AG09309 (cell line): ENCODE measurements around the gene CRYGN.

ENCODE experiments used
- DNase-seq: peaks from one replicate; pipeline ENCODE4 v3.0.0-alpha.2; 2010; ENCODE audit warnings: low read depth
- H3K4me3 ChIP-seq: 2 replicates; pipeline ENCODE4 v1.5.1; 2011; ENCODE audit warnings: mild to moderate bottlenecking, low read depth, low read length, moderate library complexity; ENCODE audit not compliant: control insufficient read depth
- TF ChIP-seq, protein P1 (sequence below): IDR thresholded peaks from 2 replicates; pipeline ENCODE4 v1.5.1; 2011; ENCODE audit warnings: mild to moderate bottlenecking, low read depth, low read length, inconsistent platforms; ENCODE audit not compliant: insufficient read depth, control insufficient read depth; ENCODE audit errors: missing control alignments

CRYGN gene

DNA sequence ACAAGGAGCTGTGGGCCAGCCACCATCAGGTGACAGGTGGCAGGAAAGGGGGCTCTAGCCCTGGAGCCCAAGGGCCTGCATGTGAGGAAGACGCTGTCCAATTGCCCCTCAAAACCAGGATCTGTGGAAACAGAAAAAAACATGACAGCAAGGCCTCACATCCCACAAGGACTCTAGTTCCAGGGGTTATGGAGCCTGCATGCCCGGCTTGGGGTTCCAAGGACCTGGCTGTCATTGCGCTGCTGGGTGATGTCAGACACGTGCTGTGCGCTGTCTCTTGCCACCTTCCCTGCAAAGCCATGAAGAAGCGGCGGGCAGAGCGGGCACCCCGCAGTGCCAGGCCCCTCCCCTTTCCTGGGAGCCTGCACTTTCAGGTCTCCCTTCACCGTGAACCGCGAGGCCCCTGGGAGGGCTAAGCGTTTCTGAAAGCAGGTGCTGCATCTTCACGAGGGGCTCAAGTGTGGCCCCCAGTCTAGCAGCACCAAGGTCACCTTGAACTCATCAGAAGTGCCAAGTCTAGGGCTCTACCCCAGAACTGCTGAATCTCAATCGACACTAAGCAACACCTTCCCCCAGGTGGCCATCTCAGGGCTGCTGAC, 15.1 kb upstream of the CRYGN start:
- DNase-seq, result no peak
- TF ChIP-seq, protein P1, sequence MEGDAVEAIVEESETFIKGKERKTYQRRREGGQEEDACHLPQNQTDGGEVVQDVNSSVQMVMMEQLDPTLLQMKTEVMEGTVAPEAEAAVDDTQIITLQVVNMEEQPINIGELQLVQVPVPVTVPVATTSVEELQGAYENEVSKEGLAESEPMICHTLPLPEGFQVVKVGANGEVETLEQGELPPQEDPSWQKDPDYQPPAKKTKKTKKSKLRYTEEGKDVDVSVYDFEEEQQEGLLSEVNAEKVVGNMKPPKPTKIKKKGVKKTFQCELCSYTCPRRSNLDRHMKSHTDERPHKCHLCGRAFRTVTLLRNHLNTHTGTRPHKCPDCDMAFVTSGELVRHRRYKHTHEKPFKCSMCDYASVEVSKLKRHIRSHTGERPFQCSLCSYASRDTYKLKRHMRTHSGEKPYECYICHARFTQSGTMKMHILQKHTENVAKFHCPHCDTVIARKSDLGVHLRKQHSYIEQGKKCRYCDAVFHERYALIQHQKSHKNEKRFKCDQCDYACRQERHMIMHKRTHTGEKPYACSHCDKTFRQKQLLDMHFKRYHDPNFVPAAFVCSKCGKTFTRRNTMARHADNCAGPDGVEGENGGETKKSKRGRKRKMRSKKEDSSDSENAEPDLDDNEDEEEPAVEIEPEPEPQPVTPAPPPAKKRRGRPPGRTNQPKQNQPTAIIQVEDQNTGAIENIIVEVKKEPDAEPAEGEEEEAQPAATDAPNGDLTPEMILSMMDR, result no peak
- no peak overlapping the region for H3K4me3 ChIP-seq

DNA sequence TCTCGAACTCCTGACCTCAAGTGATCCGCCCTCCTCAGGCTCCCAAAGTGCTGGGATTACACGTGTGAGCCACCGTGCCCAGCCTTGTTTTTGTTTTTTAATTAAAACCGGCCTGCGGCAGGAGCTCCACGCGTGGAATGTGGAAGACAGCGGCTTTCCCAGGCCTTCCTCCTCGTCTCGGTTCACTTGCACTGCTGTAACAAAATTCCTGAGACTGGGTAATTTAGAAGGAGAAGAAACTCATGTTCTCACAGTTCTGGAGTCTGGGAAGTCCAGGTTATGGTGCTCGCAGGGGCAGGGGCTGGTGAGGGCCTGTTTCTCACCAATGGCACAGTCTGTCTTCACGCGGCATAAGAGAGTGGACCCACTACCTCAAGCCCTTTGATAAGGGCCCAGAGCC, 14.4 kb upstream of the CRYGN start:
- no peak for DNase-seq
- no peak overlapping the region for H3K4me3 ChIP-seq
- TF ChIP-seq, protein P1, result no peak

DNA sequence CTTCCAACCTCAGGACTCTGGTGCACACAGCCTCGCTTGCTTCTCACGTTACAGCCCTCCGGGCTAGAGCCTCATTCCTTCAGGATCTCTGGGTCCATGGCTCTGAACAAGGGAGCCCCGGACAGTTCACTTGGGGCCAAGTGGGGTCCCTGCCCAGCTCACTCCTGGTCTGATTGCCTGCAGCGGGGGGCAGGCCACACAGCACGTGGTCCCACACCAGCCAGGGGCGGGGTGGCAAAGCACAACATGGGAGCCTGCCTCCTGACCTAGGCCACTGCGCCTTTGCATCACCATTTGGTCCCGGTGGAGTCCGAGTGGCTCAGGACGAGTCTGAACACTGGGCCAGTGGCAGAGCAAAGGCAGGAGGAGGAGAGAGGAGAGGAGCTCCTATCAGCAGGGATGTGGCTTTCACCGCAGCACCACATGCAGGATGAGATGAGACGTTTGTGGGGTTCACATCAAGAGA, 13.4 kb upstream of the CRYGN start:
- no peak for DNase-seq
- H3K4me3 ChIP-seq, result no peak overlapping the region
- TF ChIP-seq, protein P1, result no peak

DNA sequence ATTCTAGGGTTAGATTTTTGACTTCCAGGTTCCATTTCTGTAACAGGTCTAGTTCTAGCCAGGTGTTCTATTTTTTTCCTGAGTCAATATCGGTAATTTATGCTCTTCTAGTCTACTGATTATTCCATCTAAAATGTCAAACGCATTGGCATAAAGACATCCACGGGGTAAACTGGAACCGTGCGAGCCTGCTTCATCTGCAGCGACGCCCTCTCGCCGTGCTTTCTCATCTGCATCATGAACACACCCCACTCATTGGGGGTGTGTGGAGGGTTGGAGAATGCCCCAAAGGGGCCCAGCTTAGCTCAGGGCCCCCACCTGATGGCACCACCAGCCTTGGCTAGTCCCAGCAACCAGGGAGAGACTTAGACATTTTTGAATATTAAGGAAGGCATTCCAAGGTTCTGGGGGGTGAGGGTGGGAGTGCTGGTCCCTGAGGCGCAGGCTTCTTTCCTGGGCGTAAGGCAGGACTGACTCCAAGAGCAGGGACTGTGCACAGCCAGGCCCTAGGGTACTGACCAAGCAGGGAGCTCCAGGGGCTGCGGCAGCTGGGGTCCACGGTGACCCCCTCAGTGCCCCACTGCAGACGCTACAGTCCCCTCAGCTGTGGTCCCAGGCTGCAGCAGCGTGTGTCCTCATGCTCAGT, 12.9 kb upstream of the CRYGN start:
- H3K4me3 ChIP-seq, result no peak overlapping the region
- DNase-seq, result no peak
- TF ChIP-seq, protein P1, result no peak

DNA sequence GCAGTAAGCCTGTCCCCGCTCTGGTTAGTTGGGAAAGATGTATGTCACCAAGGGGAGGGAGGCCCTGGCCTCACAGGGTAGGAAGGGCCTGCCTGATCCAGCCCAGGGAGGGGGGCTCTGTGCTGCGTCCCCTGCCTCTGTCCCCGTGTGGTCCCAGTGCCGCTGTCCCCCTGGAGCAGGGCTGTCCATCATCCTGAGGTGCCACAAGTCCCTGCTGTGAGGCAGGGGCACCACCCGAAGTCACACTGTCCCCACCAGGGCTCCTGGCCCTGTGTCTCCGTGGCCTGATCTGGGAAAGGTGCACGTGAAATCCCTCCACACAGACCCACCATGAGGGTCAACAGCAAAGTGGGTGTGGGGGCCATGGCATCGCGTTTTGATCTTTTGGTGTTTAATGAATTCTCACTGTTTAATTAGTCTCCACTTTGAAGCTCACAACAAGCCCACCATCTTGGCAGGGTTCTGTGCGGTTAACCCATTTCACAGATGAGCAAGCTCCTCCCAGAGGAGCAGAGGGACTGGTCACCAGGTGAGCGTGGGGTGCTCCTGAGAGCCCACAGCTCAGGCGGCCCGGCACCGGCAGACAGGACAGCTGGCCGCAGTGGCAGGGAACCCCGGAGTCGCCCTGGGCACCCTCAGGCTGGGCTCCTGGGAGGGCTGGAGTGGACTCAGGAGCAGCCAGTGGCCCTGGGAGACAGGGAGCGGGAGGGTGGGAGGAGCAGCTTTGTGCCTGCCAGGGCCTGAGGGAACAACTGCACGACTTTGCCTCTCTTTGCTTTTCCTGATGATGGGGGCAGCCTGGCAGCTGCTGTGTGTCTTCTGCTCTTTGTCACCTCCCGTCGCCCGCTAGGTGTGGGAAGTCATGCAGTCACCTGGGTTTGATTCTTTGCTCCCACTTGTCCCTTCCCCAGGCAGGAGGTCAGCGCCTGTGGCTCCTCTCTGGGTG, 12.0 kb upstream of the CRYGN start:
- TF ChIP-seq, protein P1, result no peak
- no peak for DNase-seq
- H3K4me3 ChIP-seq, result no peak overlapping the region

DNA sequence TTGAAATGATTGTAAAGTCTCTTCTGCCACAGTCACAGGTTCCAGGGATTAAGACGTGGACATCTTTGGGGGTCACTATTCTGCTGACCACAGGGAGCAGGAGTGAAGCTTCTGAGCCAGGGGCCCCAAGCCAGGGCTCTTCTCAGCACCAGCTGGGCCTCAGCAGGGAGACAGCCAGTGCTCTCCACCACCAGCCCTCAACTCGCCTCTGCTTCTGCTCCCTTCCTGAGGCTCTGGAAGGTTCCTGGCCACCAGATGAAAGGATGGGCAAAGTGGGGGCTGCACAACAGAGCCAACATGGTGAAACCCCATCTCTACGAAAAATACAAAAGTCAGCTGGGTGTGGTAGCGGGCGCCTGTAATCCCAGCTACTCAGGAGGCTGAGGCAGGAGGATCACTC, 11.2 kb upstream of the CRYGN start:
- no peak for DNase-seq

More for the DNA sequence above, 11.2 kb upstream of the CRYGN start:
- TF ChIP-seq, protein P1, result no peak
- H3K4me3 ChIP-seq, result no peak overlapping the region
